Fibroblast of lung (primary cell): ENCODE measurements around the gene SUV39H1. TPM values are rescaled to one million over a fixed set of nuclear protein-coding genes. Genes with fewer than 3 reads are reported as not detected.

ENCODE experiments used
- DNase-seq, 2 donors: peaks; one replicate each; pipeline versions ENCODE4 v3.0.0 to v3.0.0-alpha.2; 2010; ENCODE audit warnings: low read depth in 2 of 2
- H2AFZ ChIP-seq: 2 replicates; pipeline ENCODE4 v1.5.1; 2012; ENCODE audit warnings: low read length, control low read depth, inconsistent platforms
- H3K27ac ChIP-seq: 2 replicates; pipeline ENCODE4 v1.5.1; 2011; ENCODE audit warnings: low read length, control low read depth; ENCODE audit not compliant: insufficient read depth
- H3K27me3 ChIP-seq: 2 replicates; pipeline ENCODE4 v1.5.1; 2011; ENCODE audit warnings: mild to moderate bottlenecking, low read length; ENCODE audit not compliant: control insufficient read depth, insufficient read depth
- H3K36me3 ChIP-seq: 2 replicates; pipeline ENCODE4 v1.5.1; 2011; ENCODE audit warnings: low read length; ENCODE audit not compliant: control insufficient read depth, insufficient read depth
- H3K4me1 ChIP-seq: 2 replicates; pipeline ENCODE4 v1.5.1; 2011; ENCODE audit warnings: low read length; ENCODE audit not compliant: control insufficient read depth, insufficient read depth; ENCODE audit errors: extremely low read depth
- H3K4me2 ChIP-seq: 2 replicates; pipeline ENCODE4 v1.5.1; 2011; ENCODE audit warnings: low read length, control low read depth; ENCODE audit not compliant: insufficient read depth; ENCODE audit errors: extremely low read depth
- H3K4me3 ChIP-seq, 4 experiments: fragments of 200-600 bp in 1 of 4; sonication (generic) in 1 of 4; replicated peaks in 1 of 4; 2 replicates each; pipeline ENCODE4 v1.5.1; 2011 to 2016; ENCODE audit warnings: low read length in 4 of 4, low read depth in 3 of 4, mild to moderate bottlenecking in 3 of 4, control low read depth in 2 of 4, inconsistent platforms in 1 of 4, mixed read lengths in 1 of 4; ENCODE audit not compliant: insufficient read depth in 1 of 4; ENCODE audit errors: control extremely low read depth in 1 of 4
- H3K79me2 ChIP-seq: 2 replicates; pipeline ENCODE4 v1.5.1; 2012; ENCODE audit warnings: mild to moderate bottlenecking, low read length, inconsistent platforms; ENCODE audit not compliant: control insufficient read depth, insufficient read depth
- H3K9ac ChIP-seq: 2 replicates; pipeline ENCODE4 v1.5.1; 2011; ENCODE audit warnings: mild to moderate bottlenecking, low read length, control low read depth; ENCODE audit not compliant: insufficient read depth
- H3K9me3 ChIP-seq: 2 replicates; pipeline ENCODE4 v1.5.1; 2012; ENCODE audit warnings: low read depth, low read length; ENCODE audit not compliant: control insufficient read depth, insufficient read depth
- H4K20me1 ChIP-seq: 2 replicates; pipeline ENCODE4 v1.5.1; 2011; ENCODE audit warnings: low read length; ENCODE audit not compliant: control insufficient read depth, insufficient read depth; ENCODE audit errors: extremely low read depth
- CTCF ChIP-seq, 2 donors: IDR thresholded peaks in 1 of 2; conservative IDR thresholded peaks in 1 of 2; 1 replicate in 1 of 2; 2 replicates in 1 of 2; pipeline ENCODE4 v1.5.1; 2011 to 2012; ENCODE audit warnings: low read length in 2 of 2, control low read depth in 1 of 2, inconsistent platforms in 1 of 2, low read depth in 1 of 2, mild to moderate bottlenecking in 1 of 2
- EZH2 ChIP-seq: IDR thresholded peaks from 2 replicates; pipeline ENCODE4 v1.5.1; 2012; ENCODE audit warnings: low read length, control low read depth, mild to moderate bottlenecking; ENCODE audit errors: missing control alignments
- polyA plus RNA-seq, 2 donors: library from polyadenylated mRNA; depleted of rRNA in 1 of 2; stranded (reverse) in 1 of 2; unstranded in 1 of 2; fragments of >200 nt; gene quantifications; 2 replicates each; pipeline ENCODE4 v1.2.1, GENCODE V29; 2011 to 2012; ENCODE audit warnings: missing spikeins in 1 of 2
- total RNA-seq: library from RNA; depleted of rRNA; stranded (reverse); fragments of >200 nt; gene quantifications from 2 replicates; pipeline ENCODE4 v1.2.1, GENCODE V29; 2014

SUV39H1 gene
- total and polyA plus RNA-seq, 2 donors (not counting 1 experiment from before 2014, with no cell fraction given), result 1.5 to 2.8 TPM

GRCh38 chrX:48751343-48751742 lies 54.8 kb downstream of the SUV39H1 start:
- H2AFZ ChIP-seq, result no peak overlapping the region
- H4K20me1 ChIP-seq, result no peaks in the 10 kb centered on the region
- H3K4me2 ChIP-seq, result no peak overlapping the region
- H3K9ac ChIP-seq, result no peak overlapping the region
- TF ChIP-seq CTCF (conservative IDR thresholded peaks at IDR 0.05 in 1 of 2, IDR thresholded peaks at IDR 0.05 in 1 of 2; ENCODE audit: low read depth in 1 of 2, low read length in 2 of 2) (no peak), EZH2 (no peak)
- H3K4me1 ChIP-seq, result no peaks in the 10 kb centered on the region
- no peak overlapping the region for H3K4me3 ChIP-seq
- no peaks in the 10 kb centered on the region for H3K36me3 ChIP-seq
- no peak overlapping the region for H3K27ac ChIP-seq
- H3K9me3 ChIP-seq, result no peaks in the 10 kb centered on the region
- H3K79me2 ChIP-seq, result no peaks in the 10 kb centered on the region
- no peaks in the 10 kb centered on the region for H3K27me3 ChIP-seq
- DNase-seq, result no peak

GRCh38 chrX:48752498-48752897 lies 56.0 kb downstream of the SUV39H1 start:
- Histone ChIP-seq H3K36me3 (no peaks in the 10 kb centered on the region), H3K79me2 (no peaks in the 10 kb centered on the region), H3K4me1 (no peaks in the 10 kb centered on the region), H3K4me3 (no peak overlapping the region), H3K9me3 (no peaks in the 10 kb centered on the region), H3K27ac (no peak overlapping the region), H2AFZ (no peak overlapping the region), H4K20me1 (no peaks in the 10 kb centered on the region), H3K4me2 (no peak overlapping the region), H3K27me3 (no peaks in the 10 kb centered on the region), H3K9ac (no peak overlapping the region)
- TF ChIP-seq EZH2, result no peak
- TF ChIP-seq CTCF (conservative IDR thresholded peaks at IDR 0.05 in 1 of 2, IDR thresholded peaks at IDR 0.05 in 1 of 2; ENCODE audit: low read depth in 1 of 2, low read length in 2 of 2), result no peak
- no peak for DNase-seq

- no peak overlapping the region for H3K9ac ChIP-seq
Measured at GRCh38 chrX:48753708-48754228, 57.2 kb downstream of the SUV39H1 start.

More at GRCh38 chrX:48753708-48754228, 57.2 kb downstream of the SUV39H1 start:
- Histone ChIP-seq H3K4me3 (no peak overlapping the region), H3K4me2 (no peak overlapping the region), H4K20me1 (no peaks in the 10 kb centered on the region), H3K27me3 (no peaks in the 10 kb centered on the region), H3K9me3 (no peaks in the 10 kb centered on the region), H3K4me1 (no peaks in the 10 kb centered on the region), H3K36me3 (no peaks in the 10 kb centered on the region), H2AFZ (no peak overlapping the region), H3K27ac (no peak overlapping the region), H3K79me2 (no peaks in the 10 kb centered on the region)
- TF ChIP-seq CTCF (conservative IDR thresholded peaks at IDR 0.05 in 1 of 2, IDR thresholded peaks at IDR 0.05 in 1 of 2; ENCODE audit: low read depth in 1 of 2, low read length in 2 of 2) (no peak), EZH2 (no peak)
- no peak for DNase-seq
